ENCODE data around the gene GJA4.
"Not testable (repeated sequence)": the region's sequence is repeated elsewhere in the genome, so short reads cannot be mapped to it uniquely, and the experiment has no call there.

Gene GJA4

DNA sequence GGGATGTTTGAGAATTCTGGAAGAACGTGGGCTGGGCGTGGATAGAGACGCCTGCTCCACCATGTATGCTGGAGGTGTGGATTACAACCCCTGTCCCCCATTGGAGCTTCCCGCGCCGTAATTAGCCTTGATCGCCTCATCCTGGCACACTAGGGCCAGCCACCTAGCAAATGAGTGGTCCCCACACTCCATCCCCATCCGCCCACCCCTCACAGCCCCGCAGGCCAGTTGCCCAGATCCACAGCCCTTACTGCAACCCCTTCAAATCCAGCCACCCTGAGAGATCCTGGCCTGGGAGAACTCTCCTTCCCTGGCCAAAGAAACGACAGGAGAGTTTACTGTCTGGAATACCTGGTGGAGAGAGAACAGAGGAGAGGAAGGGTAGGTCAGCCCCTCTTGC is 375 bp upstream of the GJA4 start:
- no peak for DNase-seq (ENCODE audit: low read depth)

DNA sequence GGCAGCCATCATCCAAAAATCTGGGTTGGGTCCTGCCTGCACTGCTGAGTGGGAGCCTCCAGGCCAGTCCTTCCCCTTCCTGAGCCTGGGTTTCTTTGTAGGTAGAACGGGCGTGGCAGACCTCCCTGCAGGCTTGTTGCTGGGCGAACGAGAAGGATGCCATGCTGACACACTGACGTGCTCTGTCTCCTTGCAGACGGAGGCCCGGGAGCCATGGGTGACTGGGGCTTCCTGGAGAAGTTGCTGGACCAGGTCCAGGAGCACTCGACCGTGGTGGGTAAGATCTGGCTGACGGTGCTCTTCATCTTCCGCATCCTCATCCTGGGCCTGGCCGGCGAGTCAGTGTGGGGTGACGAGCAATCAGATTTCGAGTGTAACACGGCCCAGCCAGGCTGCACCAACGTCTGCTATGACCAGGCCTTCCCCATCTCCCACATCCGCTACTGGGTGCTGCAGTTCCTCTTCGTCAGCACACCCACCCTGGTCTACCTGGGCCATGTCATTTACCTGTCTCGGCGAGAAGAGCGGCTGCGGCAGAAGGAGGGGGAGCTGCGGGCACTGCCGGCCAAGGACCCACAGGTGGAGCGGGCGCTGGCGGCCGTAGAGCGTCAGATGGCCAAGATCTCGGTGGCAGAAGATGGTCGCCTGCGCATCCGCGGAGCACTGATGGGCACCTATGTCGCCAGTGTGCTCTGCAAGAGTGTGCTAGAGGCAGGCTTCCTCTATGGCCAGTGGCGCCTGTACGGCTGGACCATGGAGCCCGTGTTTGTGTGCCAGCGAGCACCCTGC is 1.4 kb downstream of the GJA4 start:
- no peak for DNase-seq (ENCODE audit: low read depth)

DNA sequence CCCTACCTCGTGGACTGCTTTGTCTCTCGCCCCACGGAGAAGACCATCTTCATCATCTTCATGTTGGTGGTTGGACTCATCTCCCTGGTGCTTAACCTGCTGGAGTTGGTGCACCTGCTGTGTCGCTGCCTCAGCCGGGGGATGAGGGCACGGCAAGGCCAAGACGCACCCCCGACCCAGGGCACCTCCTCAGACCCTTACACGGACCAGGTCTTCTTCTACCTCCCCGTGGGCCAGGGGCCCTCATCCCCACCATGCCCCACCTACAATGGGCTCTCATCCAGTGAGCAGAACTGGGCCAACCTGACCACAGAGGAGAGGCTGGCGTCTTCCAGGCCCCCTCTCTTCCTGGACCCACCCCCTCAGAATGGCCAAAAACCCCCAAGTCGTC is 2.0 kb downstream of the GJA4 start:
- no peak for DNase-seq (ENCODE audit: low read depth)

DNA sequence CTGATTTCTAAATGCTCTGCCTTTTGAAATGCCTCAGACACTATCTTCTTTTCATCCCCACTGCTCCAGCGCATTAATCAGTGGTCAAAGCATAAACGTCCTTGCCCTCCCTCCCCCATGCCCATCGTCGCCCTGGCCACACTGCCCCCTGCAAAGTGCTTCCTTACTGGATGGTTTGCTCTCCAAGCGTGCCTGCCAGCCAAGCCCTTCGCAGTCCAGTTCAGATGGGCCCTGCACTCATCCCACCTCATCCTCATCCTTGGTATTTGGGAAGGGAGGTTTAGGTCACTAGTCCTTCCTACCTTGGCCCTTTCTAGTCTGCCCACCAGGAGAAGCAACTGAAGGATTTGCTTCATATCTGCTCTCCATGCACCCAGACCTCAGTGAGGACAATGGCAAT is 3.1 kb downstream of the GJA4 start:
- no peak for DNase-seq (ENCODE audit: low read depth)

DNA sequence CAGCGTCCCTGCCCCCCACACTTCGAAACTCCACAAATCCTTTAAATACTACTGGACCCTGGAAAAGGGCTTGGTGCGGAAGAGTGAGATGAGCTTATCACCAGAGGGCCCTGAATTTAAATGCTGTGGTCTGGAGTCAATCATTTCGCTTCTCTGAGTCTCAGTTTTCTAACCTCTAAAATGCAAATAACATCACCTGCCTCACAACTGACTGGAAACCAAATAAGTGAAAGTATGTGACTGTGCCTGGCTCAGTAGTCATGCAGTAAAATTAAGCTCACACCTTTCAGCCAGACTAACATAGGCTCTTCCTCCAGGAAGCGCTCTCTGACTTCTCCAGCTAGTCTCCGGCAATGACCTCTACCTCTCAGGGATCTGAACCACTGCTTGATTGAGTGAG is 4.2 kb downstream of the GJA4 start:
- DNase-seq (ENCODE audit: low read depth): no peak

DNA sequence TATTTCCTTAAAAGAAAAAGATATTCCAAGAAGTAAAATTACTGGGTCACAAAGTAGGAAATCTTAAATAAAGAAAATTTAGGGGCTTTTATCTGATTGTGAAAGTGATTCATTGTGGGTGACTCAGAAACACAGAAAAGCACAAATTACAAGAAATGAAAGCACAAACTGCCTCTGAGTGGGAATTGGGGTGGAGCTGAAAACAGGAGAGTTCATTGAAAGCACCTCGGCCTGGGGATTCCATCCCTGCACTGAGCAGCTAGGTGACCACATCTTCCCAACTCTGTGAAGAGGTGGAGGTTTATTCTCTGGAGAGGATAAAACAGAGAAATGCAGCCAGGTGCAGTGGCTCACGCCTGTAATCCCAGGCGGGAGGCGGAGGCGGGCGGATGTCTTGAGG is 7.4 kb downstream of the GJA4 start:
- DNase-seq (ENCODE audit: low read depth): no peak

DNA sequence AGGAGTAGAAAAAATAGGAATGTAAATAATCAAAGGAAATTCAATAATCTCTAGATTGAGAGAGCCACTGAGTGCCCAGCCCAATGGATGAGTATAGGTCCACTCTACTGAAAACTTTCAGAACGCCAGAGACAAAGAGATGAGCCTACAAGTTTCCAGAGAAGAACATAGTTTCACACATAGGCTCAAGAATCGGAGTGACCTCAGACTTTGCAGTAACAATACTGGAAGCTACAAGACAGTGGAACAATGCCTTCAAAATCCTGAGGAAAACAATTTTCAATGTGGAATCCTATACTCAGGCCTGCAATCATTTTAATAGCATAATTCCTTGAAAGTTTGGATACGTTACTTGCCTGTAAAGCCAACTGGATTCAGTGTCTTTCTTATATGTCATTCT is 11.0 kb downstream of the GJA4 start:
- no peak for DNase-seq (ENCODE audit: low read depth)

DNA sequence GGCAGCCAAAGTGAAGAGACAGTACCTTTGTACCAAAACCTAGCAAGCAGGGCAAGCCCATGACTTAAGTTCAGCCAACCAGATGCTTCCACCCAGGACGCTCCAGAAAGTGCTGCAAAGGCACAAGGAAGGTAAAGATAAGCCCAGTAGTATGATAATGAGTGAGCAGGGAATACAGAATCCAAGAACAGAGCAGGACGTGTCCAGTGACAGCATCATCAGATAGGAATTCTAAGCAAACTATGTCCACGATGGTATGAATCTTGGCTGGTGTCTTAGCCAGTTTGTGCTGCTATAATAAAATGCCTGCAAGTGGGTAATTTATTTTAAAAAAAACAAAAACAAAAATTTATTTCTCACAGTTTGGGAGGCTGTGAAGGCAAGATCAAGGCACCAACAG is 13.6 kb downstream of the GJA4 start:
- DNase-seq (ENCODE audit: low read depth): no peak

DNA sequence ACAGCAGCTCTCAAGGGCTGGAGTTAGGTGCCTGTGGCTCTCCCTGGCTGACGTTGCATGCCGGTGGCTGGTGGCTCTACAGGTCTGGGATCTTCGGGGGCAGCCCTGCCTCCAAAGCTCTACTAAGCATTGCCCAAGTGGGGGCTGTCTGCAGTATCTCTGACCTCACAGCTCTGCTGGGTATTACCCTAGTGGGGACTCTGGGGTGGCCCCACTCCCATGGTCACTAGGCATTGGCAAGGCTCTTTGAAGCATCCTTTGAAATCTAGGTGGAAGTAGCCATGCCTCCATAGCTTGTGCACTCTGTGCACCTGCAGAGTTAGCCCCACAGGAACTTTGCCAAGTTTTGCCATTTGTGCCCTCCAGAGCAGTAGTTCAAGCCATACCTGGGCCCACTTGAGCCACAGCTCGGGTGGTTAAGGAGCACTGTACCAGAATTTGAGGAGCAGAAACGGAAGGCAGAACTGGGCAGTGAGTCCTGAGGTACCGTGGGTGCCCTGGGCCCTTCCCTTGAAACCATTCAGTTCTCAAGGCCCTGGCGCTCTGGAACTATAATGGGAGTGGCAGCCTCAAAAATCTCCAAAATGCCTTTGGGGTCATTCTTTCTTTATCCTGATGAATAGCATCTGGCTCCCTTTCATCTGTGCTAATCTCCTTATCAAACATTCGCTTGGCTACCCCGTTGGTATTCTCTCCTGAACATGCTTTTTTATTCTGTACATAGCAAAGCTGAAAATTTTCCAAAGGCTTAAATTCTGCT is 15.4 kb downstream of the GJA4 start:
- DNase-seq (ENCODE audit: low read depth): no peak

DNA sequence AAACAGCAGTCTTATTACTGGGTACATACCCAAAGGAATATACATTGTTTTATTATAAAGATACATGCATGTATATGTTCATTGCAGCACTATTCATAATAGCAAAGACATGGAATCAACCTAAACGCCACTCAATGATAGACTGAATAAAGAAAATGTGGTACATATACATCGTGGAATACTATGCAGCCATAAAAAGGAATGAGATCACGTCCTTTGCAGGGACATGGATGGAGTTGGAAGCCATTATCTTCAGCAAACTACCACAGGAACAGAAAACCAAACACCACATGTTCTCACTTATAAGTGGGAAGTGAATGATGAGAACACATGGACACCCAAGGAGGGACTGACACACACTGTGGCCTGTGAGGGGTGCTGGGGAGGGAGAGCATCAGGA is 18.0 kb downstream of the GJA4 start:
- DNase-seq (ENCODE audit: low read depth): not testable (repeated sequence)

DNA sequence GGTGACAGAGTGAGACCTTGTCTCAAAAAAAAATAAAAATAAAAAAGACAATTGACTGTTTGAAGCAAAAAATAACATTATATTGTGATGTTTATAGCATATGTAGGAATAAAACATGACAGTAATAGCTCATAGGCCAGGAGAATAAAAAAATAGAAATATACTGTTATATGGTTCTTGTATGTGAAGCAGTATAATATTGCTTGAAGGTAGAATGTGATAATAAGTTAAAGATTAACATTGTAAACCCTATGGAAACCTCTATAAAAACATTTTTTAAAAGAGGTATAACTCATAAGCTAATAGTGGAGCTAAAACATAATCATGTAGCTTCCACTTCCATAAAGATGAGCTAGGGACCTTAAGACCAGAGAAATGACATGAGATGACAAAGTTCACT is 23.5 kb downstream of the GJA4 start:
- DNase-seq (ENCODE audit: low read depth): no peak

DNA sequence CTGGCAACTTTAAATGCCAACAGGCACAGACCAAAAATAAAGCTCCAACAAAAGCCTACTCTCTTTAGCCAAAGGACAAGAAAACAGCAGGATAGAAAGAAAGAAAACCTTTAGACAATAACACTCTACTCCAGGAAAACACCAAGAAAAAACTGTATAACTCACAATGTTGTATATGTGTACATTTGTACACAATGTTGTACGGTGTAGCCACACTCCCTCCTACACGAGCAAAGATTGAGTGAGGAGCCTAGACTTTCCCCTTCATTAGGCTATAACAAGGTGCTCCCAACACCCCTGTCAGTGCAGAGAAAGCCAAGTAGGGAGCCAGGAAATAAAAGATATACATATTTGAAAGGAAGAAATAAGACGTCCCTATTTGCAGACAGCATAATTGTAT is 24.0 kb downstream of the GJA4 start:
- no peak for DNase-seq (ENCODE audit: low read depth)

DNA sequence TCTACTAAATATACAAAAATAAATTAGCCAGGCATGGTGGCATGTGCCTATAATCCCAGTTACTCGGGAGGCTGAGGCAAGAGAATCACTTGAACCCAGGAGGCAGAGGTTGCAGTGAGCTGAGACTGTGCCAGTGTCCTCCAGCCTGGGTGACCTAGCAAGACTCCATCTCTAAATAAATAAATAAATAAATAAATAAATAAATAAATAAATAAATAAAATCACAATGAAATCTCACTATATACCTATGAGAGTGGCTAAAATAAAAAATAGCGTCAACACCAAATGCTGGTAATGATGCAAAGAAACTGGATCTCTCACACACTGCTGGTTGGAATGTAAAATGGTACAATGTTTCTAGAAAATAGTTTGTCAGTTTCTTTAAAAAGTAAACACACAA is 26.1 kb downstream of the GJA4 start:
- not testable (repeated sequence) for DNase-seq (ENCODE audit: low read depth)

DNA sequence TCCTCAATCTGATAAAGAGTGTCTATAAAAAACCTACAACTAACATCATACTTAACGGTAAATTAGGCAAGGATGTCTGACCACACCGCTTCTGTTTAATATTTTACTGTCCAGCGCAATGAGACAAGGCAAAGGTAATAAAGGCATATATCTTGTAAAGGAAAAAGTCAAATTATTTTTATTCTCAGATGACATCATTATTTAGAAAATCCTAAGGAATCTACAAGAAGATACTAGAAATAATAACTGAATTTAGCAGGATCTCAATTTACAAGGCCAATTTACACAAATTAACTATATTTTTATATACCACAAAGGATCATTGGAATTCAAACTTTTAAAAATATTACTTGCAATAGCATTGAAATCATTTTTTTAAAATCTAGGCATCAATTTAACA is 29.4 kb downstream of the GJA4 start:
- no peak for DNase-seq (ENCODE audit: low read depth)

DNA sequence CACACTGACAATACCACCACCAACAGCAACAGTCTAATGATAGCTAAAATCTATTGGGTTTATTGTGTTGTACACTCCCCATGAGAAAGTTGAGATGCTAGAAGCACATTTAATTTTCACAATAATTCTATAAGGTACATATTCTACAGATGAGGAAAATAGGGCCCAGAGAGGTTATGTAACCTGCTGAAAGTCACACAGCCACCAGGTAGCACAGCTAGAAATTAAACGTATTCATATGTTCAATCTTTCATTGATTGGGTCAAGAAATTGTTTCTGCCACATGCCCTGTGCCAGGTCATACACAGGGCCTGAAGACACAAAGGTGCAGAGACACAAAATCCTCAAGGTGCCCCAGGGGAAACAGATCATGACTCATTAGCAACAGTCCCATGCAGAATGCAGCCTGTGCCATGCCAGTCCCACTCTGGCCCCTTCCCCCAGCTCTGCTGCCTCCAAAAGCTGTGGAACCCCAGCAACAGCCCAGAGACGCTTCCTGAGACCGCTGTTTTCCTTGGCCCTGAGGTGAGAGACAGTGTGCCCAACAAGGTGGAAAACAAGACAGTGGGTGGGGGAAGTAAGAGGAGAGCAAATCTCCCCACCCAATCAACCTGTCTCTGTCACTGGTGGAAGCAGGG is 32.1 kb downstream of the GJA4 start:
- no peak for DNase-seq (ENCODE audit: low read depth)

DNA sequence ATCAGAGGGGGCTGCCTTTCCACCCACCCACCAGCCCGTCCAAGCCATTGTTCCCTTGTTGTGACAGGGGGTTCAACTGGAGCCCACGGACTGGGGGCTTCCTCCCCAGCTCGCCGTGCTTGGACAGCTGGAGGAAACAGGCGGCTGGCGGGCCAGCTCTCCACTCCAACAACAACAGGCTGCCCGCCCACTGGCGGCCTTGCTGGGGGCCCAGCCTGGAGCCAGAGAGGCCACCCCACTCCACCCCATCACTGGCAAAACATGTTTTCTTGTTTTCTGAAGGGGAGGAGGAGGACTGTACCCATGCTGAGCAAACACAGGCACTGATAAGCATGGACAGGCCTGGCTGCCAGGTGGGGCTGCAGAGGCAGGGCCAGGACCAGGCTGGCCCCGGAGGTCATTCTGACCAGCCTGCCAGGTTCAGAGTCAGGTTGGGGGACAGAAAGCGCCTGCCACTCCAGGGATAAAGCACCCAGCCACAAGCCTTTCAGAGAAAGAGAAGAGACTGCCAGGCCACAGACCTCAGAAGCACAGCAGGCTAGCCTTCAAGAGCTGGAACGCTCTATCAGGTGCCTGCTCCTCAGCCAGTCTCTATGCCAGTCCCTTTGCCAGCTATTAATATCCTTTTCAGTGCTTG is 32.8 kb downstream of the GJA4 start:
- DNase-seq (ENCODE audit: low read depth): no peak

DNA sequence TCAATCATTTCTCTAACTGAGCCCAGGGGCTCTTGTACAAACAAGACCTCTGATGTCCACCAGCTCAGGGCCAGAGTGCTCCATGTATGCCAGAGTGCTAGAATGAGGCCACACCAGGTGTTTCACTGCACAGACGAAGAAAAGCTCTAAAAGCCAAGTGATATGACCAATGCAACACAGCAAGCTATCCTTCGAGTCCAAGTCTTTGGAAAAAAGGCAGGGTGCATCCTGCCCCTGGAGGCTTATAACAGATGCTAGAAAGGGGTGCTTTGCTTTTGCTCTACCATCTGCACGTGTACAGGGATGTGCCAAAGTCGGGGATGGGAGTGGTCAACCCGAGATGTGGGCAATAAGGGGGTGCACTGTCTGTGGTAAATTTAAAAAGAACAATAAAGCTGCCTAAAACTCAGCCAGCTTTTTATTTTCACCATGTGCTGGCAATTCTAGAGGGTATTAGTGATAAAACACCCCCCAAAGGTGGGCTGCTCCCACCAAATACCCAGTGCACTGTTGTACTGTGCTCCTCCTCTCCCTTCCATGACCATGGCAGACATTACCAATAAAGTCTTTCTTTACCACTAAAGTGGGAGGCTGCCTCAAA is 34.6 kb downstream of the GJA4 start:
- no peak for DNase-seq (ENCODE audit: low read depth)

DNA sequence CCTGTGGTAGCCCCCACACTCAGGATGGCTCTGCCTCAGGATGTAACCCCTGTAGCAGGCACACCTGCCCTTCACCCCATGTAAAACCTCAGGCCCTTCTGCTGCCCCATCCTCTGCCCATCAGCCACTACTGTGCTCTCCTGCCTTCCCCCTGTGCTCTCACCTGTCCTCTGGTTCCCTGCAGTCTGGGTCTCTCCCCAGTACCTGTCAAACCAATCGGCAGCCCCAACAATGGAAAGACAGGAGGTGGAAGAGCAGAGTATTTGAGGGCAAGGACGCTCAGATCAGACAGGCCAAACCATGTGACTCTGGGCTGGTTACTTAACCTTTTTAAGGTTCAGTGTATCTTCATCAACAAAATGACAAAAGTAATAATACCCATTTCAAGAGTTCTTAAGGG is 35.8 kb downstream of the GJA4 start:
- DNase-seq (ENCODE audit: low read depth): no peak

DNA sequence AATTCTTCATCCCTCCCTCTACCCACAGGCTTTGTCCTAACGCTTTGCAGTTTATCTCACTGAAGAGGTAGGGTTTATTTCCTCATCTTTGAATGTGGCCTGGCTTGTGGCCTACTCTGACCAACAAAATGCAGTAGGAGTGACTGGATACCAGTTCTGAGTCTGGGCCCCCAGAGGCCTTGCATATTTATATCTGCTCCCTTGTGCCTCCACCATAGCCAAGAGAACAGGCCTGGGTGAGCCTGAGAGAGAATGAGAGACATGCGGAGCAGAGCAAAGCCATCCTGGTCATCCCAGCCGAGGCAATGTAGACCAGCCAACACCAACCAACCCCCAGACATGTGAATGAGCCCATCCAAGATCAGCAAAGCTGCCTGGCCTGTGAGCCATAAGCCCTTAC is 36.5 kb downstream of the GJA4 start:
- DNase-seq (ENCODE audit: low read depth): no peak

DNA sequence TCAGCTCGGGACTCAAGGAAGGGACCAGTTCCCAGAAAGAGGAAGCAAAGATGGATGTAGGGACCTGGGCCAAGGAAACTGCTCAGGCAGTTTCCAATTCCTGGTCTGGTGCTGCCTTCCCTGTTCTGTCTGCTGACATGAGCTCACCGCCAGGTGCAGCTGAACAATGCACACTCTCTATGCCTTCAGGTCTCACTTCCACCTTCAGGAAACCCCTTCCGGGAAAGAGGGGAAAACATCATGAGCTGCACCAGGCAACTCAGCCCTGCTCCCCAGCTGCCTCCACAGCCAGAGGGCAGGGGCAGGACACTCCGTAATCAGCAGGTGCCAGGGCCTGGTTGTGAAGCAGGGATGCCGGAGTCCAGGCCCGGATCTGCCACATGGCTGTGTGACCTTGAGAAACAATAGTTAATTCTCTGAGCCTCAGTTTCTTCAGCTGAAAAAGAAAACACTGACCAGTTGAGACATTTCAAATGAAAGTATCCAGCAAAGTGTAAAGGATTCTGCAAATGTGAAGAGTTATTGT is 39.0 kb downstream of the GJA4 start:
- DNase-seq (ENCODE audit: low read depth): no peak

DNA sequence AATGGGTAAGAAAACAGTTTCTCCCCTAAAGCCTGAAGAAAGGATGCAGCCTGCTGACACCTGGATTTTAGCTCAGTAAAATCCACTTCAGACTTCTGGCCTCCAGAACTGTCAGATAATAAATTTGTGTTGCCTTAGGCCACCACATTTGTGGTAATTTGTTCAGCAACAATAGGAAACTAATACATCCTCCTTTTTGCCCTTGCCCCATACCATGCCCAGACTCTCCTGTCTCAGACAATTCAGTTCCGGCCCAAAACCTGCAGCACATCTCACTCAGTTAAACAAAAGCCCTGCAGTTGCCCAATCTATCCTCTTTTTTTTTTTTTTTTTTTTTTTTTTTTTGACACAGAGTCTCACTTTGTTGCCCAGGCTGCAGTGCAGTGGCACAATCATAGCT is 40.9 kb downstream of the GJA4 start:
- no peak for DNase-seq (ENCODE audit: low read depth)
